ENCODE measurements around the gene CARMIL1. TPM values are rescaled to one million over a fixed set of nuclear protein-coding genes. Genes with fewer than 3 reads are reported as not detected.

Gene CARMIL1
- total and polyA plus RNA-seq, 10 of the 15 experiments (the other 5 are each of a cell fraction or from before 2014, with no cell fraction given): 6.4 to 18.1 (median 10.3) TPM

DNA sequence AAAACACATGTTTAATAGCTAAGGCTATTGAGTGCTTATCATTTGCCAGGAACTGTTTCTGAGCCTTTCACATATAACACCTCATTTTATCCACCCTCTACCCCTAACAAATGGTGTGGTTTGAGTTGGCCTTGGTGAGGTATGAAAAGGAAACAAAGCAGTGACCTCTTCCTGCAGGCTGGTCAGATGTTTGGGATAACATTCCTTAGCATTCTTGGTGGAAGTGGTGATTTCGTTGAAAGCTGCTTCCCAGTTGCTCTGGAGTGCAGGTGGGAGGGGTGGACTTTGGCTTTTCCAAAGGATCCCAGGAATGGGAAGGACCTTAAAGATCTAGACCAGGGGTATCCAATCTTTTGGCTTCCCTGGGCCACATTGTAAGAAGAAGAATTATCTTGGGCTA, 41.3 kb downstream of the CARMIL1 start:
- 0% methylated on average over 1 of the region's 1 CpG for WGBS (ENCODE audit: insufficient coverage, insufficient replicate concordance, low lambda C conversion rate, missing lambda C conversion rate)
- intact Hi-C loops (cut with micrococcal nuclease; ENCODE audit: unreplicated experiment) (no loop called here), in situ Hi-C loops (cut with MboI) (no loop called here)
- ChIA-PET RAD21 (ENCODE audit: unreplicated experiment) (interaction anchor here (0.6 to 1.8 kb wide), 2 partner anchors 41 to 55 kb away, joined by 5 to 7 read pairs; partner anchors contain the start of gene CARMIL1), CTCF (interaction anchor here (0.9 to 1.6 kb wide), 5 partner anchors 9 to 237 kb away, joined by 3 to 5 read pairs (median 3); partner anchors contain the start of gene CARMIL1), POLR2A (interaction anchor here (0.6 kb wide), 1 partner anchor 12 kb away, joined by 4 read pairs; no protein-coding TSS in a partner anchor), SMC1A (ENCODE audit: uncharacterized antibody, unreplicated experiment) (no interaction called here)
- no peaks in the 10 kb centered on the region for H3K9me3 ChIP-seq (replicated peaks; ENCODE audit: control insufficient read depth, insufficient read depth, low read length)
- H4K20me1 ChIP-seq (ENCODE audit: control insufficient read depth, insufficient read depth): no peaks in the 10 kb centered on the region
- TF ChIP-seq CHD2 (IDR thresholded peaks at IDR 0.05; ENCODE audit: borderline replicate concordance, low read depth, low read length): no peak
- no peak for TF ChIP-seq TCF3 (IDR thresholded peaks at IDR 0.05; ENCODE audit: borderline replicate concordance, insufficient read depth, low read depth, low read length)
- FAIRE-seq (no peak), DNase-seq (ENCODE audit: low read depth, low spot score) (no peak), ATAC-seq (no peak)
- H3K79me2 ChIP-seq (ENCODE audit: control insufficient read depth, insufficient read depth, low read length): no peaks in the 10 kb centered on the region
- H3K4me1 ChIP-seq (ENCODE audit: control insufficient read depth, insufficient read depth, low read length): no peaks in the 10 kb centered on the region
- no peak overlapping the region for H3K9ac ChIP-seq (ENCODE audit: control insufficient read depth, insufficient read depth, low read length)
- H3K36me3 ChIP-seq (ENCODE audit: control insufficient read depth in 2 of 2, insufficient read depth in 2 of 2, low read length in 1 of 2): no peaks in the 10 kb centered on the region
- H3K27ac ChIP-seq (ENCODE audit: control insufficient read depth, insufficient read depth): no peak overlapping the region
- no peak overlapping the region for H3K4me3 ChIP-seq
- BruUV-seq (replicated peaks): no TSS peak
- no peak overlapping the region for H2AFZ ChIP-seq (ENCODE audit: control insufficient read depth, low read depth, low read length)
- no peak overlapping the region for H3K4me2 ChIP-seq (ENCODE audit: control insufficient read depth, insufficient read depth)
- no peaks in the 10 kb centered on the region for H3K27me3 ChIP-seq (replicated peaks in 1 of 2; ENCODE audit: control insufficient read depth in 2 of 2, insufficient read depth in 2 of 2, low read length in 1 of 2)

DNA sequence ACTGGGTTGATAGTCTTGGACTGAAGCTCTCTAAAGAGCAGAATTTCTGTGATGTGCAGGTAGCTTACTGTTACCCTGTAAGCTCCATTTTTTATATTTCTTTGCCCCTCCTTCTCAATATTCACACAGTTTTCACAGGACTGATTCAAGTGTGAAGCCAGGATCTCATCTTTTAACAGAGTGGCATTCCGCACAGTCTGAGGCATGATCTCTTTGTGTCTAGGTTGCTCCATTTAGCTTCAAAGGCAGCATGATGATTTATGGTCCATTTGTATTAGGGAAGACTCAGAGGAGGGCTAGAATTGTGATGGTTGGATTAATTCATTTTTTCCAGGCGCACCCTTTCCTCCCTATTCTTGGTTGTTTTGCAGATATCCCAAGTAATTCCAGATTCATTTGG, 43.5 kb downstream of the CARMIL1 start:
- ChIA-PET SMC1A (ENCODE audit: uncharacterized antibody, unreplicated experiment) (interaction anchor here (0.7 to 3.8 kb wide), 6 partner anchors 8 to 57 kb away, joined by 3 to 17 read pairs (median 3); no protein-coding TSS in a partner anchor), RAD21 (ENCODE audit: unreplicated experiment) (interaction anchor here (1.2 kb wide), 1 partner anchor 44 kb away, joined by 3 read pairs; no protein-coding TSS in a partner anchor), CTCF (interaction anchor here (1.0 to 2.1 kb wide), 2 partner anchors 57 to 167 kb away, joined by 5 to 6 read pairs; no protein-coding TSS in a partner anchor), POLR2A (interaction anchor here (0.5 kb wide), 1 partner anchor 229 kb away, joined by 3 read pairs; no protein-coding TSS in a partner anchor)
- ATAC-seq (no peak), FAIRE-seq (no peak), DNase-seq (ENCODE audit: low read depth, low spot score) (no peak)
- Histone ChIP-seq H3K4me3 (no peak overlapping the region), H3K9ac (ENCODE audit: control insufficient read depth, insufficient read depth, low read length) (no peak overlapping the region), H3K27me3 (replicated peaks in 1 of 2; ENCODE audit: control insufficient read depth in 2 of 2, insufficient read depth in 2 of 2, low read length in 1 of 2) (no peaks in the 10 kb centered on the region), H2AFZ (ENCODE audit: control insufficient read depth, low read depth, low read length) (no peak overlapping the region), H3K9me3 (replicated peaks; ENCODE audit: control insufficient read depth, insufficient read depth, low read length) (no peaks in the 10 kb centered on the region), H3K27ac (ENCODE audit: control insufficient read depth, insufficient read depth) (no peak overlapping the region), H3K4me2 (ENCODE audit: control insufficient read depth, insufficient read depth) (no peak overlapping the region), H3K4me1 (ENCODE audit: control insufficient read depth, insufficient read depth, low read length) (no peaks in the 10 kb centered on the region), H3K79me2 (ENCODE audit: control insufficient read depth, insufficient read depth, low read length) (no peaks in the 10 kb centered on the region), H4K20me1 (ENCODE audit: control insufficient read depth, insufficient read depth) (no peaks in the 10 kb centered on the region), H3K36me3 (ENCODE audit: control insufficient read depth in 2 of 2, insufficient read depth in 2 of 2, low read length in 1 of 2) (no peaks in the 10 kb centered on the region)
- no TSS peak for BruUV-seq (replicated peaks)
- 47% methylated on average over 2 of the region's 2 CpGs for WGBS (ENCODE audit: insufficient coverage, insufficient replicate concordance, low lambda C conversion rate, missing lambda C conversion rate)
- intact Hi-C loops (cut with micrococcal nuclease; ENCODE audit: unreplicated experiment) (no loop called here), in situ Hi-C loops (cut with MboI) (no loop called here)
- TF ChIP-seq RBBP5 (conservative IDR thresholded peaks at IDR 0.05) (no peak), CBX3 (IDR thresholded peaks at IDR 0.05; ENCODE audit: borderline replicate concordance, low read depth) (no peak), FOS (IDR thresholded peaks at IDR 0.05; ENCODE audit: borderline replicate concordance, extremely low read depth, insufficient read length) (no peak), HDAC2 (IDR thresholded peaks at IDR 0.05) (no peak), RB1 (IDR thresholded peaks at IDR 0.05; ENCODE audit: borderline replicate concordance) (no peak), ASH2L (IDR thresholded peaks at IDR 0.05; ENCODE audit: borderline replicate concordance, low read depth) (no peak), ATF7 (IDR thresholded peaks at IDR 0.05; ENCODE audit: low read depth) (no peak), TAF1 (IDR thresholded peaks at IDR 0.05; ENCODE audit: borderline replicate concordance, low read depth, low read length) (no peak)
